NCI-H510A treated with DMSO at 0.1 percent for 48 hours (cell line): Measurements from ENCODE around the gene RPS19BP1.
A peak's percentile ranks its signal among the peaks of the same experiment; 100 is the strongest.

ENCODE experiments used
- DNase-seq: peaks from one replicate; lab custom pipeline; 2025; lab: John Stamatoyannopoulos, UW

The RPS19BP1 gene

GRCh38 chr22:39559456-39560105, 27.0 kb upstream of the RPS19BP1 start:
- no peak for DNase-seq

DNA sequence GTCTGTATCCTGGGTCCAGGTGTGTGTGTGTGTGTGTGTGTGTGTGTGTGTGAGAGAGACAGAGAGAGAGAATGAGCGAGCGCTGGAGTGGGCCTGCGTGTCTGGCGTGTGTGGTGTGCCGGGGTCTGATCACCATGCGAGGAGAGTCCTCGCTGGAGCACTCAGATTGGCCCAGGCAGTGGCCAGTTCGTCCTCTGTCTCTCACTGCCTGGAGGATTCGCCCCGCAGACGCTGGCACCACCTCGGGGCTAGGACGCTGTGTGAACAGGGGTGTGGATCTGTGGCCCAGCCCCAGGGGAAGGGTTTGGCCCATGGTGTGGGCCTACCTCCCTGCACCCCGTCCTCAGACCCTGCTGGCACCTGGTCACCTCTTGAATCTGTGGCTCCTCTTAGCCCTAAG, 26.4 kb upstream of the RPS19BP1 start:
- DNase-seq: no peak

GRCh38 chr22:39558254-39558727, 25.7 kb upstream of the RPS19BP1 start:
- no peak for DNase-seq

- DNase-seq: no peak
Observed at GRCh38 chr22:39556970-39557841, 24.7 kb upstream of the RPS19BP1 start.

GRCh38 chr22:39554151-39554550, 21.6 kb upstream of the RPS19BP1 start:
- no peak for DNase-seq

- no peak for DNase-seq
Observed at GRCh38 chr22:39553429-39553828, 20.9 kb upstream of the RPS19BP1 start.

- no peak for DNase-seq
Observed at GRCh38 chr22:39547587-39547947, 15.0 kb upstream of the RPS19BP1 start.

- no peak for DNase-seq
Observed at GRCh38 chr22:39546889-39547586, 14.5 kb upstream of the RPS19BP1 start.

DNA sequence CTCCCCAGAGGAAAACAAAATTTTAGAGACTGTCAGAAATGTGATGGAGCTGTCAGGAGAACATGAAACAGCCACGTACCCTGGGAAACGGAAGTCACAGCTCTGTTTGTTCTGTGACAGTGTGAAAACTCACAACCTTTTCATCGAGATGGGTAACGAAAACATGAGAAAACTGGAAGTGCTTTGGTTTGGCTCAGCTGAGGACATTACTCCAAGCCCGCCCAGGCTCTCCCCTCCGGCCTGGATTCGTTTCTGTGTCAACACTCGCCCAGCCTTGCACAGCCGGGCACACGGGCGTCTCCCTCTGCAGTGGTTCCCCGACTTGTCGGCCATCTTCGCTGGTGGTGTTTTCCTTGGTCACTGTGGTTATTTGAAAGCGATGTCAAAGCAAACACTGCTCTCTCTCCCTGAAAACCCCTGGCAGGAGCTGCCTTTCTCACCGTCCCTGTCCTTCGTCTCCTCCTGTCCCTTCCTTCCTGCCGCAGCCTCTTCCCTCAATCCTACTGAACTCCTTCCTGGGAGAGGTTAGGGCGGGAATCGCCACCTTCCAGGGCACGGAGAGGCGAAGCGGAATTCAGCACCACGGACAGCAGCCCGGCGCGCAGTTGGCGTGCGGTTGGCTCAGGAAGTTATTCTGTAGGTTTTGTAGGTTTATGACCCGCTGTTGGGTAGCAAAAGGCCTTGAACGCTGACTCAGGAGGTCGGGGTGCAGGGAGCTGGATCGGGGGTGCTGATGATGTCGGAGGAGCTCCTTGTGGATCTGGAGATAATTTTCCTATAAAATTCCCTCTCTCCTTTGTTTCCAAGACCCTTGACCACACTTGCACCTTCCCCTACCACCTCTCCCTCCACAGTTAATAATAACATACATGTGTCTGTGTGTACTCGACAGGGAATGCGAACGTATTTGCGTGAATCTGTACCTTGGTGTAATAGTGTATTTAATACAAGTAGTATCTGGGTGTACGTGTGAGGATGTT, 13.1 kb upstream of the RPS19BP1 start:
- DNase-seq: no peak

GRCh38 chr22:39543095-39543494, 10.5 kb upstream of the RPS19BP1 start:
- DNase-seq: no peak

DNA sequence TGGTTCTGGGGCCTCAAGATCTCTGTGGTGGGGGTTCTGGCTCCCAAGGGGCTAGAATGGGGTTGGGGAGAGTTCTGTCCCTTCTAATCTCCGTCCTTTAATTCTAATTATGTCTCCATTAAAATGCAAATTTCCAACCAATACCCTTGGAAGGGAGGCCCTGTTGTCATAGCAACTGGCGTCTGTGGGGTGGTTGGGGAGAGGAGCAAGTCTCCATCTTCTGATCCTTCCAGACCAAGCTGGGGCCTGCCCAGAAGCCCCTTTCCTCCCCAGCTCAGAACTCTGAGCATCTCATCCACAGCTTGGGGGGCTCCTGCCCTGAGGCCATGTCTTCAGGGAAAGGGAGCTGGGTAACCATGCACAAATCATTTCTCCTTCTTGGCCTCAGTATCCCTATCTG, 5.4 kb upstream of the RPS19BP1 start:
- DNase-seq: no peak

DNA sequence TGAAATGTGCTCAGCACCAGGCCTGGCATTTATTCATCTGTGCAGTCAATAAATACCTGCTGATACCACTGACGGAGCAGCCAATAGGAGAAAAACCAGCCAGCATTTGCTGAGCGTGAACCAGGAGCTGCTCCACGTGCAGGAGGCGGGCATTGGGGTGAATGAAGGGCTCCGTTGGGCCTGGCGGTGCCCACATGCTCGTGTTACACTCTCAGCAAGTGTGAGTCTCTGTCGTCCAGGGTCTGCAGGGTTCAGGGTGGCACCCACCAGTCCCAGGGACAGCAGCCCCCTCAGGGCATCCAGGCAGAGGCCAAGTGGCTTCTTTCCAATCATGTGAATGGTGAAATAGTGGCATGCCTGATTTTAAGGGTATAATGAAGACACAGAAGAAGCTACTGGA, 4.2 kb upstream of the RPS19BP1 start:
- no peak for DNase-seq

DNA sequence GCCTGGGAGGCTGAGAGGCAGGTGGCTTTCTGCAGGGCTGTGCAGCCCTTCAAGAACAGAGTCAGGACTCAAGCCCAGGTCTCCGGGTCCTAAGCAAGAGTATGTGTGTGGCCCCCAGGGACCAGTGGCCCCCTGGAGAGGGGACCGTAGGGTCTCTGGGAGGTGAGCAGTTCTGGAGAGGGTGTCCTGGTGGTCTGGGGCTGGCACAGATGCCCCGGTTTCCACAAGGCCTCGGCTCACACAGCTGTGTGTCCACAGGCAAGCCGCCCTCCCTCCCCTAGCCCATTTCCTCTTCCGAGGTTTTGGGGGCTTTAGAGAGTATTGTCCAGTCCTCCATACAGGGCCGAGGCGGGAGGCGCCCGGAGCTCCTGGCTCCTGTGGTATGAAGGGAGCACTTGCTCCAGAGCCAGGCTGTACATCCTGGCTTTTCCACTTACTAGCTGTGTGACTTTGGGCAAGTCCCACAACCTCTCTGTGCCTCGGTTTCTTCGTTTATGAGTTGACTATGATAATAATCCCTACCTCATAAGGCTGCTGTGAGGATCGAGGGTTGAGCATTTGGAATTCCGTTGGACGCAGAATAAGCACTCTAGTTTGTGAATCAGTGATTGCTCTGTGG, 3.4 kb upstream of the RPS19BP1 start:
- DNase-seq: no peak

GRCh38 chr22:39535357-39535725, 2.8 kb upstream of the RPS19BP1 start:
- DNase-seq: no peak

DNA sequence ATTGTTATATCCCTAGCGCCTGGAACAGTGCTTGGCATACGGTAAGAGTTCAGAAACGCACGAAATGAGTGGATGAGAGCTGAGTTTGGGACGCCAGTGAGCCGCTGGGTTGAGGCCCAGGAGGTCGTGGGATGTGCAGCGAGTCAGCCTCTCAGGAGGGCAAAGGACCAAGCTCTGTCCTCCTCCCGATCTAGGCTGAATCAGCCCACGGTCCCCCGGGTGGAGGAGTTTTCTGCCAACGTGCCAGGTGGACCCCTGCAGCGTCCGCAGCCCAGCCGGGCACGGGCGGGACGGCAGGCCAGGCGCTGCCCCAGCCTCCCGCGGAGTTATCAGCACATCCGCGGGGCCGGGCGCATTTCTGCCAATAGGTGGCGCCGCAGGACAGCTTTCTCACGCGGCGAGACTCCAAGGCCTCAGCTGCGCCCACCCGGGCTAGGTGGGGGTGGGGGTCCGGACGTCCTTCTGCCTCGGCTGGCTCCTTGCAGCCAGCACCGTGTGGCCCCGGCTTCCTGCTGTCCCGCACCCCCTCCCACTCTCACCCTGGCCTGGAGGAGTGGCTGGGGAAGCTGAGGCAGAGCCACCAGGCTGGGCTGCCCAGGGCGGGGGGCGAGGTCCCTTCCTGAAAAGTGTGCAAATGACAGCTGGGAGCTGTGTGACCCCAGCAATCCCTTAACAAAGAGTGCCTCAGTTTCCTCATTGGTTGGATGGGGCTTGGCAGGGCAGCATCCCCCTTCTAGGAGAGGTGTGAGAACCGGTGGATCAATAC, 2.2 kb upstream of the RPS19BP1 start:
- peak; percentile 47 for DNase-seq

DNA sequence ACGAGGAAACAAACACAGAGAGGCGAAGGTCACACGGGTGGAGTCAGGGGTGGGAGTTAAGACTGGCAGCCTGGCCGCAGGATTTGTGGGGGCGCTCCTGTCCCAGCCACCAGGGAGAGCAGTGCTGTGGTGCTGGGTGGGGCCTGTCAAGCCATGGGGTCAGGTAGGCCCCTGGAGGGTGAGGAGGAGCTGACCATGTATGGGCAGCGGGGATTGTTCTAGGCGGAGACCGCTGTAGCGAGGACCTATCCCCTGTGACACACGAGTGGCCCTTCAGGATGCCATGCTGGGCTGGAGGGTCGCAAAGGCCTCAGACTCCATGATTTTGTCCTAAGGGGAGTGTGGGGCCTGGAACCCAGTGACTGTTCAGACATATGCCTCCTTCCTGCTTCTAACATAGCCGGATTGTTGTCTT, 1.6 kb upstream of the RPS19BP1 start:
- no peak for DNase-seq

GRCh38 chr22:39530692-39531331, 1.7 kb downstream of the RPS19BP1 start:
- DNase-seq: peak; percentile 51

GRCh38 chr22:39530116-39530515, 2.4 kb downstream of the RPS19BP1 start:
- no peak for DNase-seq

- DNase-seq: no peak
Observed at GRCh38 chr22:39529487-39529851, 3.1 kb downstream of the RPS19BP1 start.
